ENCODE measurements around the gene CRNKL1. TPM values are rescaled to one million over a fixed set of nuclear protein-coding genes. Genes with fewer than 3 reads are reported as not detected.
A peak's percentile ranks its signal among the peaks of the same experiment; 100 is the strongest.

CRNKL1 gene
- total RNA-seq, 8 experiments from 2014 or later = 21.7 to 31.5 (median 26.4) TPM

- Histone ChIP-seq H3K27ac (no peak overlapping the region), H3K4me3 (no peak overlapping the region), H3K4me1 (replicated peaks in 1 of 2) (peaks cover 3 to 11% of the 10 kb centered on the region in 2 donors)
- no peak for ATAC-seq (replicated peaks in 6 of 8)
- WGBS, 10 experiments = 43 to 100% (median 65%) methylated on average over 1 to 5 of the region's 5 CpGs; no CpG with 5 or more reads in 2 of the 10 experiments
- in situ Hi-C loops (cut with MboI; ENCODE audit: low pct_unique_long_range_greater_than_20kb in 2 of 9, low sequenced_read_pairs in 9 of 9, unreplicated experiment in 9 of 9) = loop anchor here in 6 of 9 experiments (25.0 kb wide), 4 partner anchors 158 to 508 kb away; partner anchors contain the start of gene INSM1 (in 1 of the 6)
Observed at GRCh38 chr20:20079102-20079784, 27.0 kb upstream of the CRNKL1 start.

DNA sequence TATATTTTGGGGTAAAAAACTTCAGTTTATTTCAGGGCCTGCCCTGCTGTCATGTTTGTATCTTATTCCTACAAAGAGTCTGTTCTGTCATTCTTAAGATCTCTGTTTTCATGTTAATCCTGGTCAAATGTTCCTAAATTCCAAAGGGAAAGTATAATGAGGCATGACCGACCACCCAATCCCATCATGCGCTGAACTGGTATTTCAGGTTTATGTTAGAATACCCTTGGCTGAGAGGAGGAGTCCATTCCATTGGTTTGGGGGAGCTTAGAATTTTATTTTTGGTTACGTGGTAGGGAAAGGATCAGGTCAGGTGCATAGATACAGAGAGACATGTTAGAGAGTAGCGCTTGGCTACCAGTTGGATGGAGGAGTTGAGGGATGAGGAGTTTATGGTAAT, 25.8 kb upstream of the CRNKL1 start:
- 29 to 100% (median 86%) methylated on average over 1 to 4 of the region's 4 CpGs; no CpG with 5 or more reads in 1 of the 10 experiments for WGBS, 10 experiments
- no peak overlapping the region for H3K27ac ChIP-seq
- in situ Hi-C loops (cut with MboI; ENCODE audit: low pct_unique_long_range_greater_than_20kb in 2 of 9, low sequenced_read_pairs in 9 of 9, unreplicated experiment in 9 of 9) = loop anchor here in 6 of 9 experiments (25.0 kb wide), 4 partner anchors 159 to 509 kb away; partner anchors contain the start of gene INSM1 (in 1 of the 6)
- no peak overlapping the region for H3K4me3 ChIP-seq
- H3K4me1 ChIP-seq (replicated peaks in 1 of 2) = peaks cover 14 to 19% of the 10 kb centered on the region in 2 donors
- ATAC-seq (replicated peaks in 6 of 8) = no peak

DNA sequence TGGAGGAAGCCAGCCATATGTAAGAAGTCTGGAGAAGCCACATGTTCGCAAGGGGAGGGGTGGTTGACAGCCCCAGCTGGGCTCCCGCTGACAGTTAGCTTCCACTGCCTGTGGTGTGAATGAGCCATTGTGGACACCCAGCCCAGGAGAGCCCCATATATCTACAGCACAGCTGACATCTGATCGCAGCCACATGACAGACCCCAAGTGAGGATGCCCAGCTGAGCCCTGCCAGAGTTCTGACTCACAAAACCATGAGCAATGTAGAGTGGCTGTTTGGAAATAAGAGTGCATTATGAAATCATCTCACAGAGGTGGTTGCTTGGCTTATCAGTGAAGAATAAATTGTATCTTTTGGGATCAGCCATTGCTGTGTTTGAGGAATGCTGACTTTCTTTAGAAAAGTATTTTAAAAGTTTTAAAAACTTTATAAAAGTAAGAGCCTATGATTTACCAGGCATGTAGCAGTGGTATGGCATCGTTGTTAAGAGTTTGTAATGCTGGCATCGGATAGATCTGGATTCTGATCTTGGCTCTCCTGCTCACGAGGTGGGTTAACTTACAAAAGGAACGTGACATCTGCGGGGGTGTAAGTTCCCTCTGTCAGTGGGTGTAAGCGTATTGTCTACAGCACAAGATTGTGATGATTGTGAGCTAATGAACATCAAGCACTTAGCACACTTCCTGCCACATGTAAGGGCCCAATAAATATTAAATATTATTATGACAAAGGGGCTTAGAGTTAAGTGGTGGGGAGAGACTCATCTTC, 24.2 kb upstream of the CRNKL1 start:
- H3K27ac ChIP-seq = no peak overlapping the region
- in situ Hi-C loops (cut with MboI; ENCODE audit: low pct_unique_long_range_greater_than_20kb in 2 of 9, low sequenced_read_pairs in 9 of 9, unreplicated experiment in 9 of 9) = loop anchor here in 6 of 9 experiments (25.0 kb wide), 4 partner anchors 161 to 511 kb away; partner anchors contain the start of gene INSM1 (in 1 of the 6)
- no peak overlapping the region for H3K4me3 ChIP-seq

GRCh38 chr20:20075032-20075431, 22.8 kb upstream of the CRNKL1 start:
- 50 to 100% (median 70%) methylated on average over 1 to 4 of the region's 4 CpGs; no CpG with 5 or more reads in 2 of the 10 experiments for WGBS, 10 experiments
- no peak for ATAC-seq (replicated peaks in 6 of 8)
- no peak overlapping the region for H3K27ac ChIP-seq
- in situ Hi-C loops (cut with MboI; ENCODE audit: low pct_unique_long_range_greater_than_20kb in 2 of 9, low sequenced_read_pairs in 9 of 9, unreplicated experiment in 9 of 9) = loop anchor here in 6 of 9 experiments (25.0 kb wide), 4 partner anchors 162 to 512 kb away; partner anchors contain the start of gene INSM1 (in 1 of the 6)
- no peak overlapping the region for H3K4me3 ChIP-seq
- peaks cover 14 to 19% of the 10 kb centered on the region in 2 donors for H3K4me1 ChIP-seq (replicated peaks in 1 of 2)

More for the DNA sequence above, 24.2 kb upstream of the CRNKL1 start:
- ATAC-seq (replicated peaks in 6 of 8) = peak in 7 of 8 experiments; percentile 77 to 92 (median 82)
- 75 to 100% (median 93%) methylated on average over 1 to 8 of the region's 9 CpGs; no CpG with 5 or more reads in 4 of the 10 experiments for WGBS, 10 experiments
- H3K4me1 ChIP-seq (replicated peaks in 1 of 2) = peaks cover 14 to 19% of the 10 kb centered on the region in 2 donors

DNA sequence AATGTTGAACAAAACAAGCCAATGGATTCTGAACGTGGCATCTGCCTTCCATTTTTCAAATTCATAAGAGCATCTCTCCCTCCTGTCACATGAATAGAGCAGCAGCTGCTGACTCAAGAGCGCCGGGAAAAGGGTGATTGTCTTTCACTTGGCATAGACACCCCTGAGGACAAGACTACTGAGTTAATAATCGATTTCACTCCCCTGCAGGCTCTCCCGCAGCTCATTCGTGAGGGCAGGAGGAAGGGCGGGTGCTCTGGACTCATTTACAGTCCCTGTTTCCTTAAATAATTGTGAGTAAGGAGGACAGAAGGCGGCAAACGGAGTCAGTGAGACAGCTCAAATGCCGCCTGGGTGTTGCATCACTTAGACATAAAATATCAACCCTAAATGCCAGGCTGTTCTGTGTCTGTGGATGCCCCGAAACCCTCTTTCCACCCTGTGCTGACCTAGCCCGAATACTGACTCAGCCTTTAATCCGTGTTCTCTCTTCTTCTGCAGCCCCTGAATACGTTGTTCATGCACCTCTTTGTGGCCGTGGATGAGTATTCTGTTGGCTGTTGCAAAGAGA, 21.6 kb upstream of the CRNKL1 start:
- Histone ChIP-seq H3K27ac (peak overlapping the region; percentile 33 to 70), H3K4me3 (peak overlapping the region in 2 of 5 donors; percentile 1 to 12), H3K4me1 (replicated peaks in 1 of 2) (peaks cover 14 to 19% of the 10 kb centered on the region in 2 donors)
- in situ Hi-C loops (cut with MboI; ENCODE audit: low pct_unique_long_range_greater_than_20kb in 2 of 9, low sequenced_read_pairs in 9 of 9, unreplicated experiment in 9 of 9) = no loop called here
- 0 to 55% (median 12%) methylated on average over 1 to 12 of the region's 15 CpGs; no CpG with 5 or more reads in 2 of the 10 experiments for WGBS, 10 experiments
- peak in 6 of 8 experiments; percentile 48 to 88 (median 77) for ATAC-seq (replicated peaks in 6 of 8)

DNA sequence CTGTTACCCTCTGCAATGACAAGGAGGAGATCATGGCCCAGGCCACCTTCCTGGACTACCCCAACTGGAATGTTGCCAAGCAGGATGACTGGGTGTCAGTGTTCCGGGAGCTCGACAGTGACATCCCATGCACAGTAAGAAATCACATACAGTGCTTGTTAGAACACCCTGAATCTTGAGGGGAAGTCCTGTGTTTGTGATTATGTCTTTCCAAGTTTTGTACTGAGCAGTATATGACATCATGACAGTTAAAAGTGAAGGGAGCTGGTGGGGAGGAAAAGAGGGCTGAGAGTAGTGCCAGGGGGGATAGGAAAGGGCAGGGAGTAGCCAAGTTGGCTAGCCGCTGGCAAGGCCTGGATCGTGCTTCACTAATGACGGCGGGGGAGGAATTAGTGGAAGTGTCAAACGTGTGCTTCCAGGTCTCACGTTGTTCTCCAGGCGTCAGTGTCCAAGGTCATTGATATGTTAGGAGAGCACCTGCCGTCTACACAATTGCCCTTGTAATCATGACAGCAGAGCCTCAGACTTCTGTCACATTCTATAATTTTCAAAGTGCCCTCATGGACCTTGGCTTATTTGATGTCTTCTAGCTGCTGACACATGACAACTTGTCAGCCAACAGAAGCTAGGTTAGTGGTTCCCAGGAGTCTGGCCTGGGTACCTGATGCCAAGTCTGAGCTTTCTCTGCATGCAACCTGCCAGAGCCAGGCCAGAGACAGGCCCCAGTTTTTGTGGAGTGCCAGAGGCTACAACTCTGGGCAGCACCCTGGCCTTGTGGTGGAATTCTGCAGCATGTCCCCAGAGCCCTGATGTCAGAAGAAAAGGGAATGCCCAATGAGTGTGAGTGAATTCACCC, 18.8 kb upstream of the CRNKL1 start:
- Histone ChIP-seq H3K27ac (no peak overlapping the region), H3K4me1 (replicated peaks in 1 of 2) (peaks cover 14 to 19% of the 10 kb centered on the region in 2 donors), H3K4me3 (no peak overlapping the region)
- in situ Hi-C loops (cut with MboI; ENCODE audit: low pct_unique_long_range_greater_than_20kb in 2 of 9, low sequenced_read_pairs in 9 of 9, unreplicated experiment in 9 of 9) = no loop called here
- 10 to 100% (median 63%) methylated on average over 1 to 5 of the region's 10 CpGs; no CpG with 5 or more reads in 4 of the 10 experiments for WGBS, 10 experiments
- no peak for ATAC-seq (replicated peaks in 6 of 8)

- Histone ChIP-seq H3K27ac (no peak overlapping the region), H3K4me3 (no peak overlapping the region), H3K4me1 (replicated peaks in 1 of 2) (no peaks in the 10 kb centered on the region)
- 14 to 100% (median 100%) methylated on average over 1 of the region's 1 CpG; no CpG with 5 or more reads in 1 of the 10 experiments for WGBS, 10 experiments
- ATAC-seq (replicated peaks in 6 of 8) = no peak
- in situ Hi-C loops (cut with MboI; ENCODE audit: low pct_unique_long_range_greater_than_20kb in 2 of 9, low sequenced_read_pairs in 9 of 9, unreplicated experiment in 9 of 9) = no loop called here
Observed at GRCh38 chr20:20065361-20065760, 13.1 kb upstream of the CRNKL1 start.

DNA sequence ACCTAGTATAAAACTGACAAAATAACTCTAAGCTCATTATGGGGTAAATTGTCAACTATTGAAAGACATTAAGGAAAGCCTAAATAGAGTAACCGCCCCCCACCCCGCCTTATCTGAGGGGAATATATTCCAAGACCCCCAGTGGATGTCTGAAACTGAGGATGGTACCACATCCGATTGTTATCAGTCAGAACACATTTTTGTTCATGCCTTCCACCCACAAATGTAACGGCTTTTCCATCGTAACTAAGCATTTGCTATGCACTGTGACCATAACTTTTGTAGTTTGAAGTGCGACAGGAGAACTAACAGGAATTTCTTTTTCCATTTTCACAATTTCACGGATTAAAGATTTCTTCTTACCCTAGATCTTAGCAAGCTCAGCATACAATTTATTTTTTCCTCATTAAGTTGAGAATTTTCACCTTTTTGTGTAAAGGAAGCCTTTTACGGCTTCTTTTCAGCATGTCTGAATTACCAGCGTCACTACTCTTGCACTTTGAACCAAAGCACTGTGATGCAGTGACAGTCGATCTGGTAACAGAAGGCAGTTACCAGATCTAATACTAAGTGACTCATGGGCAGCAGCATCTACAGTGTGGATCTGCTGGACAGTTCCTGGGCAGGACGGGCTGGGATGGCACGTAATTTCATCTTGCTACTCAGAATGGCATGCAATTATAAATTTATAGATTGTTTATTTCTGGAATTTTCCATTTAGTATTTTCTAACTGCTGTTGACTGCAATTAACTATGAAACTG, 11.9 kb upstream of the CRNKL1 start:
- H3K4me1 ChIP-seq (replicated peaks in 1 of 2) = no peaks in the 10 kb centered on the region
- ATAC-seq (replicated peaks in 6 of 8) = no peak
- WGBS, 10 experiments = 29 to 100% (median 62%) methylated on average over 2 to 11 of the region's 12 CpGs
- no peak overlapping the region for H3K4me3 ChIP-seq
- in situ Hi-C loops (cut with MboI; ENCODE audit: low pct_unique_long_range_greater_than_20kb in 2 of 9, low sequenced_read_pairs in 9 of 9, unreplicated experiment in 9 of 9) = no loop called here
- H3K27ac ChIP-seq = no peak overlapping the region

- in situ Hi-C loops (cut with MboI; ENCODE audit: low pct_unique_long_range_greater_than_20kb in 2 of 9, low sequenced_read_pairs in 9 of 9, unreplicated experiment in 9 of 9) = no loop called here
- no peak for ATAC-seq (replicated peaks in 6 of 8)
- Histone ChIP-seq H3K4me3 (no peak overlapping the region), H3K4me1 (replicated peaks in 1 of 2) (no peaks in the 10 kb centered on the region), H3K27ac (no peak overlapping the region)
- WGBS, 10 experiments = 0 to 100% (median 92%) methylated on average over 1 to 5 of the region's 6 CpGs
Observed at GRCh38 chr20:20060234-20060998, 8.2 kb upstream of the CRNKL1 start.

DNA sequence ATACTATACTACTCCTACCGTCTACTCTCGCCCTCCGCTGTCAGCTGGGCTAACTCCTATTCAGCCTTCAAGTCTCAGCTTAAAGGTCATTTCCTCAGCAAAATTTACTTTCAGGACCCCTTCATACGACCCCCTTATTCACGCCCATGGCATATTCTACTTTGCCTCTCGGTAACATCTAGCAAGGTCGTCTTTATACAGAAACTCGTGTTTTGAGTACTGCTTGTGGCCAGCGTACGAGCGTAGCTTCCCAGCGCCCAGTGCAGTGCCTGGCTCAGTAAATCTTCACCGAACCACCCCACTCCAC, 546 bp downstream of the CRNKL1 start:
- Histone ChIP-seq H3K27ac (peak overlapping the region; percentile 74 to 91), H3K4me1 (replicated peaks in 1 of 2) (peaks cover 0 to 7% of the 10 kb centered on the region in 2 donors), H3K4me3 (peak overlapping the region; percentile 56 to 98 (median 81))
- peak in 3 of 8 experiments; percentile 27 to 33 (median 30) for ATAC-seq (replicated peaks in 6 of 8)
- in situ Hi-C loops (cut with MboI; ENCODE audit: low pct_unique_long_range_greater_than_20kb in 2 of 9, low sequenced_read_pairs in 9 of 9, unreplicated experiment in 9 of 9) = no loop called here
- WGBS, 10 experiments = 0 to 4% (median 0%) methylated on average over 2 to 12 of the region's 13 CpGs; no CpG with 5 or more reads in 4 of the 10 experiments

DNA sequence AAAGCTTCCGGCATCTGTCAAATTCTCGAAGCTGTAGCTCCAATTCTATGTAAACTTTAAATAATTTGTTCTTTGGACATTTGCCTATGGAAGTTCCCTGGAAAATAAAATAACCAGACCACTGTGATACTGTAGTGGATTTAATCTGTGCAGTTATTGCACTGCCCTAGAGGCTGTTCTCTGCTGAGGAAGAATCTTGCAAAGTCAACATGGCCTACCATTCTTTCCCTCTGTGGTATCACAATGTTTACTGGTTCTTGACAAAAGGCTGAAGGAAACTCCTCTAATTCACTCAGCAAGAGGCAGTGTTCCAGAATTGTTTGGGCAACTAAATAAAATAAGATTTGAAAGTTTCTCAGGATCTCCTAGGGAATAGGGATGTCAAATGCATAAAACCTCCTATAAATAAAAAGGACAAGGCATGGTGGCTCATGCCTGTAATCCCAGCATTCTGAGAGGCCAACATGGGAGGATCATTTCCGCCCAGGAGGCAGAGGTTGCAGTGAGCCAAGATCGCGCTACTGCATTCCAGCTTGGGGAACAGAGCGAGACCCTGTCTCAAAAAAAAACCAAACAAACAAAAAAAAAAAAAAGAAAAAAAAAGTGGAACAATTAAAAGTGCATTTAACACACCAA, 12.4 kb downstream of the CRNKL1 start:
- in situ Hi-C loops (cut with MboI; ENCODE audit: low pct_unique_long_range_greater_than_20kb in 2 of 9, low sequenced_read_pairs in 9 of 9, unreplicated experiment in 9 of 9) = no loop called here
- peak in 3 of 8 experiments; percentile 60 to 95 (median 66) for ATAC-seq (replicated peaks in 6 of 8)
- H3K27ac ChIP-seq = no peak overlapping the region
- H3K4me3 ChIP-seq = no peak overlapping the region
- WGBS, 10 experiments = 85 to 100% (median 97%) methylated on average over 2 to 6 of the region's 6 CpGs
- H3K4me1 ChIP-seq (replicated peaks in 1 of 2) = no peaks in the 10 kb centered on the region
